GM13977 (cell line): Measurements from ENCODE around the gene SLC9A5.

Experiments
- DNase-seq: peaks from one replicate; pipeline ENCODE4 v3.0.0; 2012; ENCODE audit warnings: low spot score
- CTCF ChIP-seq: IDR thresholded peaks from 2 replicates; pipeline ENCODE4 v1.5.1; 2012; ENCODE audit warnings: mild to moderate bottlenecking, control low read depth; ENCODE audit not compliant: insufficient read depth; ENCODE audit errors: extremely low read depth, missing control alignments
- in situ Hi-C: fragments of 300-500 bp; cut with MboI; formaldehyde crosslinking; loops from one replicate; pipeline ENCODE4 v1.12.0; 2022; ENCODE audit warnings: low sequenced_read_pairs, low pct_unique_long_range_greater_than_20kb, mixed read lengths, inconsistent platforms; ENCODE audit not compliant: unreplicated experiment

Gene SLC9A5

GRCh38 chr16:67208154-67208896 lies 40.5 kb upstream of the SLC9A5 start:
- DNase-seq: no peak
- in situ Hi-C loops: no loop called here
- no peak for TF ChIP-seq CTCF

GRCh38 chr16:67209565-67209964 lies 39.2 kb upstream of the SLC9A5 start:
- TF ChIP-seq CTCF: no peak
- no peak for DNase-seq
- in situ Hi-C loops: no loop called here

GRCh38 chr16:67210069-67210937 lies 38.5 kb upstream of the SLC9A5 start:
- in situ Hi-C loops: no loop called here
- TF ChIP-seq CTCF: no peak

GRCh38 chr16:67211674-67212073 lies 37.1 kb upstream of the SLC9A5 start:
- no peak for TF ChIP-seq CTCF
- in situ Hi-C loops: no loop called here
- no peak for DNase-seq

More at GRCh38 chr16:67210069-67210937, 38.5 kb upstream of the SLC9A5 start:
- DNase-seq: no peak

GRCh38 chr16:67212766-67213165 lies 36.0 kb upstream of the SLC9A5 start:
- in situ Hi-C loops: no loop called here
- TF ChIP-seq CTCF: no peak
- no peak for DNase-seq

GRCh38 chr16:67213197-67214019 lies 35.4 kb upstream of the SLC9A5 start:
- TF ChIP-seq CTCF: no peak
- no peak for DNase-seq
- in situ Hi-C loops: no loop called here
